NCI-H748 (cell line): ENCODE measurements around the gene ARHGAP32.
A peak's percentile ranks its signal among the peaks of the same experiment; 100 is the strongest.
"Not testable (repeated sequence)": the region's sequence is repeated elsewhere in the genome, so short reads cannot be mapped to it uniquely, and the experiment has no call there.

Experiments used
- DNase-seq: peaks from one replicate; lab custom pipeline; 2025; ENCODE audit not compliant: unreplicated experiment; lab: John Stamatoyannopoulos, UW

The ARHGAP32 gene

GRCh38 chr11:128936606-128937251 is 255.4 kb downstream of the ARHGAP32 start:
- DNase-seq = peak; percentile 78

DNA sequence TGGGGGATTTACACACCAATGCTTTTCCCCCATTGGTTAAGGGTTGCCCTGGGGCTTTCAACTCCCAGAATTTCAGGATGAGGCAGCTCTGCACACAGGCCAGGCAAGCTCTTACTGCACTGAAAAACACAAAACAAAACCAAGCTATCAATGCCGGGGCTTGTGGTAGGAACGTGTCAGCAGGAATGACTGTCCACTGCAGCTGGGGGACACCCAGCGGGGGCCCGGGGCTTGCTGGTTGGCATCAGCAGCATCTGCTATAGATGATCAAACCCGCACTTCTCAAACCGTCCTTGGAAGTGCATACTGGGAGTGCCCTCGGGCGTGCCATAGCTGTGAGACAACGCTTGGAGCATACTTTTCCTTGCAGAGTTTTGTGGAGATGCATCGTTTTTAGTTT is 257.2 kb downstream of the ARHGAP32 start:
- no peak for DNase-seq

GRCh38 chr11:128934351-128934750 is 257.8 kb downstream of the ARHGAP32 start:
- no peak for DNase-seq

GRCh38 chr11:128933481-128934178 is 258.5 kb downstream of the ARHGAP32 start:
- DNase-seq = no peak

DNA sequence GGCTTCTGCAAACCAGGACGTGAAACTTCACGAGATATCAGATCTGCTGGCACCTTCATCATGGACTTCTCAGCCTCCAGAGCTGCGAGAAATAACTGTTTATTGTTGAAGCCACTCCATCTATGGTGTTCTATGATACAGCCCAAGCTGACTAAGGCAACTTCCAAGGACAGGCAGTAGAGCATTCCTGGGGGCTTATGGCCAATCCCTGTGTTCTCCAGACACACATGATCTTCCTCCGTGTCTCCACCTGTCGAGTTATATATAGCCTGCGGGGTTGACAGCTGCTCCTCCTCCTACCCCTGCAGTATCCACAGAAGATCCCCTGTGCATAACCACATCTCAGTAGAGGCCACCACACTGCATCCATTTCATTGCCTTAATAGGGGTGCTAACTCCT is 260.5 kb downstream of the ARHGAP32 start:
- DNase-seq = no peak

GRCh38 chr11:128931066-128931465 is 261.1 kb downstream of the ARHGAP32 start:
- no peak for DNase-seq

GRCh38 chr11:128929991-128930390 is 262.1 kb downstream of the ARHGAP32 start:
- DNase-seq = no peak

- DNase-seq = no peak
These were observed 262.7 kb downstream of the ARHGAP32 start for GRCh38 chr11:128929468-128929867.

DNA sequence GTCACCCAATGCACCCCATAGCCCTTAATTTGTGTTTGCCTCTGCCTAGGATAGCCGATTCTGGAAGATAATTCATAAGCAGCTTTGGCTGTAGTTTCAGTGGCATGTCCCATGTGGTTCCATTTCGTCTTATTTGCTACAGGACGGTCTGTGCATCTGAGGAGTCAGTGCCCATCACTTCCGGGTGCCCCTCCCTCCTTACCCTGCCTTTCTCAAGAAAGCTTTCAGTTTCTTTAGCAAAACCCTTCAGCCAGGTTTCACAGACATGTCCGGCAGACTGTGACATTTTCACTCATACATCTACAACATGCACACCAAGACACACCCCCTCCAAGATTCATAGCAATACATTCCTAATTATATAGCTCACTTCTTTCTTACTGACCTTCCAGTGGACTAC is 263.7 kb downstream of the ARHGAP32 start:
- DNase-seq = no peak

DNA sequence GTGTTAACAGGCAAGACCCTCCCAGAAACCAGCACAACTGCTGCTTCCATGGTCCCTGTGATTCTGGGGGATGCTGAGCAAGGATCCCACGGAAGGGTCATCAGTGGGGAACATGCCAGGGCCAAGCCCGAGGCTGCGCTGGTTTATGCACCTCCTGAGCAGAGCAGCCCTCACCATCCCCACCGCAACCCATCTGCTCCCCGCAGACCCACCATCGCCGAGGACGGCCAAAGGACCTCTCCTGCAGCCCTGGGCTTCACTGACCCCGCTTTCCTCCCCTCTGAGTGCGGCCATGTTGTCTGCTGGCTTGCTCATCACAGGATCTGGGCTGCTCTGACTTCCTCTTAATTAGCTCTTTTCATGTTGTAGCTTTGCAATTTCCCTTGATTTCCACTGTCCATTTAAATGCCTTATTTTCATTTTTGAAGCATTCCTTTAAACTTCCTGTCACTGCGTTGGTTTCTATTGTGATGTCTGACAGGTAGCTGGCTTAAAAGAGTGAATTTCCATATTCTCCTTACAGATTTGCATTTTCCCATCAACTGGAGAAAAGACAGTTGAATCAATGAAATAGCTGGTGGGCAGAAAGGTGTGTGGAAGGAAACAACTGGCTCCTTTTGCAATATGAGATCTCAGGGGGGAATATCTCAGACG is 264.3 kb downstream of the ARHGAP32 start:
- DNase-seq = no peak

DNA sequence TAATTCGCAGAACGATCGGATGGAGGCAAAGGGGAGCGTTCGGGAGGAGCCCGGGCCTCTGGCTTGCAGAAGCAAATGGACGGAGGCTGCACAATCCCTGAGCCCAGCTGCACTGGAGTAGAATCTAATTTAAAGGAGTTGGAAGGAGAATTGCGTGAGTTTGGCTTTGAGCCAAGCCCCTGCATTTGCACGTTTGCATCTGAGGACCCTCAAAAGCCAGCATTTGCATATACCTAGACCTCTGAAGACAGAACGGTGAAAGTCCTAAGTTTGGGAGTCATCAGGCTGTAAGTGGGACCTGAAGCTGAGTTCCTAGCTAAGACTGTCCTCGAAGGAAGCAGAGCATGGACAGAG is 265.0 kb downstream of the ARHGAP32 start:
- DNase-seq = no peak

- DNase-seq = no peak
These were observed 265.6 kb downstream of the ARHGAP32 start for GRCh38 chr11:128926437-128927107.

GRCh38 chr11:128926000-128926399 is 266.1 kb downstream of the ARHGAP32 start:
- no peak for DNase-seq

DNA sequence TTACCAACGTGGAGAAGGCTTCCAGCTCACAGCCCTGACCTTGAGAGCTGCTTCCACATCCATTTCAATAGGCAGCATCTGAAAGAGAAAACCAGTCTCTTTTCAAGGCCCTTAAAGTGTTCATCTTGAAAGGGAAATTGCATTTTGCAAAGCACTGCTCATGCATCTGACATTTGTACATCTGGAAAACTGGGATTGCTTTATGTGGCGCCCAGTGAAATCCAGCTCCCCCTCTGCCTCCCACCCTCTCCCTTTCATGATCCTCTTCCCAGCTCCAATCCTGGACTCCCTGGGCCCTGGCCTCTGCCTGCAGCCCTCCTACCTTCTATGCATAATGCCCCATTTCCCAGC is 266.9 kb downstream of the ARHGAP32 start:
- no peak for DNase-seq

GRCh38 chr11:128924510-128925249 is 267.4 kb downstream of the ARHGAP32 start:
- no peak for DNase-seq

DNA sequence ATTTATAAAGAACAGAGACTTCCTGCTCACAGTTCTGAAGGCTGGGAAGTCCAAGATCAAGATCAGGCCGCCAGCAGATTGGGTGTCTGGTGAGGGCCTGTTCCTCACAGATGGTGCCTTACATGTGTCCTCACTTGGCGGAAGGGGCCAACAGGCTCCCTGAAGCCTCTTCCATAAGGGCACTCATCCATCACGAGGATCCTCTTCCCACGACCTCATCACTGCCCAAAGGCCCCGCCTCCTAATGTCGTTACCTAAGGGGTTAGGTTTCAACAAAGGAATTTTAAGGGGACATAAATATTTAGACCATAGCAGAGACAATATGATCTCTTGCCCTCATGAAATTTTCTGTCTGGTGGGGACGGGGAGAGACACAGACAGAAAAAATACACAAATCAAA is 268.0 kb downstream of the ARHGAP32 start:
- no peak for DNase-seq

DNA sequence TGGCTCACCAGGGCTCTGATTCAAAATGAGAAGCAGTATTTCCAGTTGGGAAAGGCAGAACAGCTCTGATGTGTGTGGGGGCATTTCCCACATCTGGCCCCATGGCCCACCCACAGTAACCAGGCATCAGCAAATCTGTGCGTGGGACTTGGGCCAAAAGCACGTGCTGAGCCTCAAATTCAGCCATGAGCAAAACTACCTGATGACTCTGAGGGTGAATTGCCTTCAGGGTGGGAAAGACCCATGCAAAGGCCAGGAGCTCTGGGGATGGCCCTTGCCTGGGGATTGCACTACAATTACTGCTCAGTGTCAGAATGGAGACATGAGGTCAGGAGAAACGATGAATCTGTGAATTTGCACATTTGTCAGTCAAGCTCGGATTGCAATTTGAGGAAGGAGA is 270.3 kb downstream of the ARHGAP32 start:
- no peak for DNase-seq

DNA sequence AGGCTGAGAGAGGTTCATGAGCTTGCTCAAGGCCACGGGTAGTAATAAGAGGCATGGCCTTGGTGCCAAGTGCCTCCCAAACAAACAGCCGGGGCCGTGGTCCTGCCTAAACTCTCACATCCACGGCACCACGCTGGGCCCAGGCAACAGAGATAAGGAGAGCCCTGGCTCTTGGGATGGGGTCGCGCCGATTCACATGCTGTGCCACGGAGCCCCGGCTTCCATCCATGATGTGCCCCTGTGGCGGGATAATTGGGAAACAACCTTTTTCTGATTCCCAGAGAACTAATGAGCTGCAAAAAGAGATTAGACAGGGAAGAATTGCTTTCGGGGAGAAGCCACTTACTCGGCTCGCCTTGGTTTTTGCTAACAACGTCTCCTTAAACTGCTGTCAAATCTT is 271.5 kb downstream of the ARHGAP32 start:
- DNase-seq = no peak

DNA sequence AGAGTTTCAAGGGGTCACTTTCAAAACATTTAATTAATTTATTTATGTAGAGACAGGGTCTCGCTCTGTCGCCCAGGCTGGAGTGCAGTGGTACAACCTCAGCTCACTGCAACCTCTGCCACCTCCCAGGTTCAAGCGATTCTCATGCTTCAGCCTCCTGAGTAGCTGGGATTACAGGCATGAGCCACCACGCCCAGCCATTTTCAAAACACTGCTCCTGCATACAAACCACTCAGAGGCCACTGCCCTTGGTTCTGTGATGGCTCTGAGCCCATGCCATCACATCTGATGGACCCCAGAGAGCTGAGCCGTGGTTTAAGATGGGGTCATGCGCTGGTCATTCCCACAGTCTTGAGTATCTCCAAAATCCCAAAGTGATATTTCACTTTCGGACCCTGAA is 272.5 kb downstream of the ARHGAP32 start:
- not testable (repeated sequence) for DNase-seq

DNA sequence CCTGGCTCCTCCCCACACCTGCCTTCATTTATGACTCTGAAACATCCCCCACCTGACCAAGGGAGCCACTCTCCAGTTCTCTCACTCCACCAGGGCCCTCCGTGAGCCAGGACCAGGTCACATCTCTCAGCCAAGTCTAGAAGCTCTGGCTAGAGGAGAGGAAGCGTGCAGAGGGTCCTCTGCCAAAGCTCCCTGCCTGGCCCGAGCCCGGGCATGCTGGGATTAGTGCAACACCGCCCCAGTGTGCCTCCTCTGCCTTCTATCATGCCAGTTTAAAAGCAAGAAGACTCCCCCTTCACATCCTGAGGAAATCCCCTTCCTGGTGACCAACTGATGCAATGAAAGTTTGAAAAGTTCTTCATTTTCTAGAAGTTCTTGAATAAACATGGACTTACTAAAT is 272.9 kb downstream of the ARHGAP32 start:
- no peak for DNase-seq

GRCh38 chr11:128917144-128917724 is 274.9 kb downstream of the ARHGAP32 start:
- DNase-seq = no peak
